Osteocyte (in vitro differentiated cells): ENCODE measurements around the gene OPN4. TPM values are rescaled to one million over a fixed set of nuclear protein-coding genes. Genes with fewer than 3 reads are reported as not detected.

Source experiments
- DNase-seq: peaks from one replicate; pipeline ENCODE4 v3.0.0; 2021; ENCODE audit warnings: mixed read lengths; ENCODE audit not compliant: unreplicated experiment; ENCODE audit errors: extremely low spot score
- H3K27ac Mint-ChIP-seq: one replicate; pipeline ENCODE4 v1.8.0; 2021; ENCODE audit warnings: mild to moderate bottlenecking, mixed read lengths; ENCODE audit not compliant: unreplicated experiment
- H3K27me3 Mint-ChIP-seq: one replicate; pipeline ENCODE4 v1.8.0; 2021; ENCODE audit warnings: mixed read lengths; ENCODE audit not compliant: unreplicated experiment
- H3K36me3 Mint-ChIP-seq: one replicate; pipeline ENCODE4 v1.8.0; 2021; ENCODE audit warnings: mixed read lengths; ENCODE audit not compliant: unreplicated experiment
- H3K4me1 Mint-ChIP-seq: one replicate; pipeline ENCODE4 v1.8.0; 2021; ENCODE audit warnings: mixed read lengths; ENCODE audit not compliant: unreplicated experiment
- H3K4me3 Mint-ChIP-seq: one replicate; pipeline ENCODE4 v1.8.0; 2021; ENCODE audit warnings: mild to moderate bottlenecking, moderate library complexity, mixed read lengths; ENCODE audit not compliant: unreplicated experiment
- H3K9me3 Mint-ChIP-seq: one replicate; pipeline ENCODE4 v1.8.0; 2021; ENCODE audit warnings: mixed read lengths; ENCODE audit not compliant: unreplicated experiment
- long read RNA-seq: library from polyadenylated mRNA; unstranded; transcript quantifications from one replicate; pipeline ENCODE4 v2.0.0, GENCODE V29; 2021
- total RNA-seq: library from RNA; stranded (reverse); gene quantifications from 2 replicates; pipeline ENCODE4 v1.2.1, GENCODE V29; 2021
- TF ChIP-seq, protein P1 (sequence below): fragments of 200-600 bp; sonication (generic); IDR thresholded peaks from 2 replicates; pipeline ENCODE4 v1.5.0; 2021; ENCODE audit warnings: antibody characterized with exemption, mild to moderate bottlenecking, moderate library complexity

The OPN4 gene, protein sequence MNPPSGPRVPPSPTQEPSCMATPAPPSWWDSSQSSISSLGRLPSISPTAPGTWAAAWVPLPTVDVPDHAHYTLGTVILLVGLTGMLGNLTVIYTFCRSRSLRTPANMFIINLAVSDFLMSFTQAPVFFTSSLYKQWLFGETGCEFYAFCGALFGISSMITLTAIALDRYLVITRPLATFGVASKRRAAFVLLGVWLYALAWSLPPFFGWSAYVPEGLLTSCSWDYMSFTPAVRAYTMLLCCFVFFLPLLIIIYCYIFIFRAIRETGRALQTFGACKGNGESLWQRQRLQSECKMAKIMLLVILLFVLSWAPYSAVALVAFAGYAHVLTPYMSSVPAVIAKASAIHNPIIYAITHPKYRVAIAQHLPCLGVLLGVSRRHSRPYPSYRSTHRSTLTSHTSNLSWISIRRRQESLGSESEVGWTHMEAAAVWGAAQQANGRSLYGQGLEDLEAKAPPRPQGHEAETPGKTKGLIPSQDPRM
- total RNA-seq, result not detected in 2 replicates
- long read RNA-seq, result 0 reads

DNA sequence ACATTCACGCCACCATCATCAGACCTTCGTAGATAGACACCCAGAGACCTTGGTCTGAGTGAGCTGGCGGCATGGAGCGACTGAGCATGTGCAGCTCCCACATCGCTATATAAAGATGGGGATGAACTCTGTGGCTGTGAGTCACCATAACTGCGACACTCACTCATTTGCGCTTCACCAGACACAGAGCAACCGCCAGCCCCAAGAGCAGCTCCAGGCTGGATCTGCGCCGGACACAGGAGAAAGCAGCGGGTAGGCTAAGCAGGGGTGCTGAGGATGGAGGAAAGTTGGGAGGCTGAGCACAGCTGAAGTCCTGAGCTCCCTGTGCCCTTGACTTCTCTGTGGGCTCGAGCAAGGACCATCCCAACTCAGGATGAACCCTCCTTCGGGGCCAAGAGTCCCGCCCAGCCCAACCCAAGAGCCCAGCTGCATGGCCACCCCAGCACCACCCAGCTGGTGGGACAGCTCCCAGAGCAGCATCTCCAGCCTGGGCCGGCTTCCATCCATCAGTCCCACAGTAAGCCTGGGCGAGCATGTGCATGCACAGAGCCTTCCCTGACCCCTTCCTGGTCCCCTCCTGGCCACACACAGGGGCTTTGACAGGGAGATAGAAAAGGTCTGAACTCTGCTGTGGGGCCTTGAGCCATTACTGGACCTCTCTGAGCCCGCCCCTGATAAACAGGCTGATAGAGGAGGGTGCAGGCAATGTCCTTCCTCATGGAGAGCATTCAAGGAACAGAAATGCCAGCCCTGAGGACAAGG, at the start of gene OPN4:
OPN4 (plus strand) TSS at position 137 of the 762 bp plus-strand sequence; CDS start at position 374, 237 bp downstream.
- Mint-ChIP-seq H3K27ac (no peak within 1 kb of the TSS), H3K4me1 (peaks cover 16% of the 10 kb centered on the region), H3K9me3 (no peaks in the 10 kb centered on the region), H3K27me3 (peaks cover 4% of the 10 kb centered on the region), H3K36me3 (no peaks in the 10 kb centered on the region), H3K4me3 (no peak within 1 kb of the TSS)
- TF ChIP-seq, protein P1, sequence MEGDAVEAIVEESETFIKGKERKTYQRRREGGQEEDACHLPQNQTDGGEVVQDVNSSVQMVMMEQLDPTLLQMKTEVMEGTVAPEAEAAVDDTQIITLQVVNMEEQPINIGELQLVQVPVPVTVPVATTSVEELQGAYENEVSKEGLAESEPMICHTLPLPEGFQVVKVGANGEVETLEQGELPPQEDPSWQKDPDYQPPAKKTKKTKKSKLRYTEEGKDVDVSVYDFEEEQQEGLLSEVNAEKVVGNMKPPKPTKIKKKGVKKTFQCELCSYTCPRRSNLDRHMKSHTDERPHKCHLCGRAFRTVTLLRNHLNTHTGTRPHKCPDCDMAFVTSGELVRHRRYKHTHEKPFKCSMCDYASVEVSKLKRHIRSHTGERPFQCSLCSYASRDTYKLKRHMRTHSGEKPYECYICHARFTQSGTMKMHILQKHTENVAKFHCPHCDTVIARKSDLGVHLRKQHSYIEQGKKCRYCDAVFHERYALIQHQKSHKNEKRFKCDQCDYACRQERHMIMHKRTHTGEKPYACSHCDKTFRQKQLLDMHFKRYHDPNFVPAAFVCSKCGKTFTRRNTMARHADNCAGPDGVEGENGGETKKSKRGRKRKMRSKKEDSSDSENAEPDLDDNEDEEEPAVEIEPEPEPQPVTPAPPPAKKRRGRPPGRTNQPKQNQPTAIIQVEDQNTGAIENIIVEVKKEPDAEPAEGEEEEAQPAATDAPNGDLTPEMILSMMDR, result no peak
- no peak for DNase-seq

DNA sequence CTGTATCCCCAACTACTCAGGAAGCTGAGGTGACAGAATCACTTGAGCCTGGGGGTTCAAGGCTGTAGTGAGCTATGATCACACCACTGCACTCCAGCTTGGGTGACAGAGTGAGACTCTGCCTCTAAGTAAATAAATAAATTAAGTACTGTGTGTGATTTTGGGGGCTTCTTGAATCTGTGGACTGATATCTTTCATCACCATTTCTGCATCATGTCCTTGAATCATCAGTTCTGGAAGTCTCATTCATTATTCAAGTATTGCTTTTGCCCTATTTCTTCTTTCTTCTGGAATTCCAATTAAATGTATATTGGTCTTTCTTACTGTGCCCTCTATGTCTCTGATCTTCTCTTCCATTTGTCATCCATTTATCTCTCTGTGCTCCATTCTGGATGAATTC, 46.7 kb upstream of the OPN4 start:
- H3K27me3 Mint-ChIP-seq, result peaks cover 26% of the 10 kb centered on the region
- no peaks in the 10 kb centered on the region for H3K36me3 Mint-ChIP-seq
- TF ChIP-seq, protein P1, result no peak
- H3K27ac Mint-ChIP-seq, result no peak overlapping the region
- no peaks in the 10 kb centered on the region for H3K4me1 Mint-ChIP-seq
- DNase-seq, result no peak
- H3K4me3 Mint-ChIP-seq, result no peak overlapping the region
- H3K9me3 Mint-ChIP-seq, result peaks cover 8% of the 10 kb centered on the region

DNA sequence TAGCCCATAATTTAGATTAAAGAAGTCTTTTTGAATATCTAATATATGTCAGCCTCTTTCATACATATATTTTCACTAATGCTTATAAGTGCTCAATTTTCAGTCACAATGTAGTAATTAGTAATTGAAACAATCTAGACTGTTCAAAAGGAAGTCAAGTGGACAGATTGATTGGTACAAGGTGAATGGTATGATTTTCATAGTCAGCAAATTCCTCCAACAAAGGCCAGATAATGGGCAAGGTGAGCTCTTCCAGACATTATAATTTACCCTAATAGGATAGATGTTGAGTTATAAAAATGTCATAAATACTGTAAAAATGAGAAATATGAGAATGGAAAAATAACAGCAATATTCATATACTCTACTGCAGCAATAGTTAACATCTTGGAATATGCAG, 44.4 kb upstream of the OPN4 start:
- no peaks in the 10 kb centered on the region for H3K36me3 Mint-ChIP-seq
- peaks cover 29% of the 10 kb centered on the region for H3K27me3 Mint-ChIP-seq
- H3K4me1 Mint-ChIP-seq, result no peaks in the 10 kb centered on the region
- no peak overlapping the region for H3K27ac Mint-ChIP-seq
- no peak overlapping the region for H3K4me3 Mint-ChIP-seq
- DNase-seq, result no peak
- TF ChIP-seq, protein P1, result no peak
- peaks cover 8% of the 10 kb centered on the region for H3K9me3 Mint-ChIP-seq

DNA sequence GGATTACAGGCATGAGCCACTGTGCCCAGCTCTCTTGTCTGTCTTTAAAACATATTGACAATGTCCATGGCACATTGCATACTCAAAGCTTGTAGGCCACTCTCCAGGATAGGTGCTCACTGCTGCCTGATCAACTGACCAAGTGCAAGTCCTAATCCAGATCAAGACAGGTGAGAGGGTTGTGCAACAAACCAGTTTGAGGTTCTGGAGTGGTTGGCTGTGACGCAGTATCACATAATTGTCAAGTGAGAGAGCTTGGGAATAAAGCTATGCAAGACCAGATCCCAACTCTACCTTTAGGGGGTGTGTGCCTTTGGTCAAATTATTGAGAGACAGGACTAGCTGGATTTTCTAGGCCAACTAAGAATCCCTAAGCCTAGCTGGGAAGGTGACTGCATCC, 43.0 kb upstream of the OPN4 start:
- no peak for DNase-seq
- no peak overlapping the region for H3K27ac Mint-ChIP-seq
- peaks cover 8% of the 10 kb centered on the region for H3K9me3 Mint-ChIP-seq
- H3K27me3 Mint-ChIP-seq, result peaks cover 29% of the 10 kb centered on the region
- TF ChIP-seq, protein P1, result no peak
- H3K4me1 Mint-ChIP-seq, result no peaks in the 10 kb centered on the region
- no peak overlapping the region for H3K4me3 Mint-ChIP-seq
- H3K36me3 Mint-ChIP-seq, result no peaks in the 10 kb centered on the region

DNA sequence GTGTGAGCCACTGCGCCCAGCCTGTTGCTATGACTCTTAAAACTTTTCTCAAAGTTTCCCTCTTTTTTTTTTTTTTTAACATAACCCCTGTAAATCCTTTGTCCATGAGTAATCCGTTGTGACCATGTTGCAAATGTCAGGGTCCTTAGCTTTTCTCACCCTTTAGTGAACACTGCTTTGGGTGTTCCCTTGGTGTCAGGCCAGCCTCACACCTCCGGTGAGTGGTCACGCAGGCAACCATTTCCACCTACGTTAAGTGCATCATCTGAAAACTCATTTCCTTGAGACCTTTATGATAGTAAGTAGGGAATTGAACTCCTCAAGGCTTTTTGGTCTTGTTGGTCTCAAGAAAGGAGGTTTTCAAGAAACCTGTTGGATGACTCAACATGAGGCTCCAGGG, 41.3 kb upstream of the OPN4 start:
- DNase-seq, result no peak
- Mint-ChIP-seq H3K36me3 (no peaks in the 10 kb centered on the region), H3K27me3 (peaks cover 24% of the 10 kb centered on the region), H3K4me1 (no peaks in the 10 kb centered on the region), H3K4me3 (no peak overlapping the region), H3K9me3 (peaks cover 3% of the 10 kb centered on the region), H3K27ac (no peak overlapping the region)
- TF ChIP-seq, protein P1, result no peak
